Amniotic stem cell (primary cell): ENCODE measurements around the gene MRPL4.
"Not testable (repeated sequence)": the region's sequence is repeated elsewhere in the genome, so short reads cannot be mapped to it uniquely, and the experiment has no call there.

Experiments used
- DNase-seq: peaks from one replicate; lab custom pipeline; 2025; lab: John Stamatoyannopoulos, UW

MRPL4 gene

DNA sequence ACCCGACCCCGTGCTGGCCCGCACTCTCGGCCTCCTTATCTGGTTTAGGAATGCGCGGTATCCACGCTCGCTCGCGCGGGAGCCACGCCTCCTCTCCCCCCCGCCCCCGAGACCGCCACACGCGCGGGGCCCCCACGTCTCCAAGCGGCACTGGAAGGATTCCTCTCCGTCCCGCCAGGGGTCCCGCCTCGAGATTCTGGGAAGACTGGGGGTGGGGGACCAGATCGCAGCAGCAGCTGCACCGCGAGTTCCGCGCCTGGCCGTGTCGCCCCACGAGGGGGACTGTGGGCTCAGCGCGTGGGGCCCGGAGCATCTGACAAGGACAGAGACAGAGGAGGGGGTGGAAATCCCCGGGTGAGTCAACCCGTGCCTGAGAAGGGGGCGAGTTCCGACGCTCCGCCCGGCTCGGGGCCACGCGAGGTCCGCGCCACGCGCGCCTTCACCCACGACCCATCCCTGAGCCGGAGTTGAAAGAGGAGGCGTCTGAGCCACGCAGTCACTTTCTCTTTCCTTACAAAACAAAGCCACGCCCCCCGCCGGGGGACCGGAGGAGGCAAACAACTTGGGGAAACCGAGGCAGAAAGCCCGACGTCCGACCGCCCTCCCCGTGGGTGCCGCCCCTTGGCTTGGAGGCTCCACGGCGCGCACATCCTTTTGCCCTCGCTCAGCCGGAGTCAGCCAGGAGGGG lies 21.7 kb upstream of the MRPL4 start:
- no peak for DNase-seq

DNA sequence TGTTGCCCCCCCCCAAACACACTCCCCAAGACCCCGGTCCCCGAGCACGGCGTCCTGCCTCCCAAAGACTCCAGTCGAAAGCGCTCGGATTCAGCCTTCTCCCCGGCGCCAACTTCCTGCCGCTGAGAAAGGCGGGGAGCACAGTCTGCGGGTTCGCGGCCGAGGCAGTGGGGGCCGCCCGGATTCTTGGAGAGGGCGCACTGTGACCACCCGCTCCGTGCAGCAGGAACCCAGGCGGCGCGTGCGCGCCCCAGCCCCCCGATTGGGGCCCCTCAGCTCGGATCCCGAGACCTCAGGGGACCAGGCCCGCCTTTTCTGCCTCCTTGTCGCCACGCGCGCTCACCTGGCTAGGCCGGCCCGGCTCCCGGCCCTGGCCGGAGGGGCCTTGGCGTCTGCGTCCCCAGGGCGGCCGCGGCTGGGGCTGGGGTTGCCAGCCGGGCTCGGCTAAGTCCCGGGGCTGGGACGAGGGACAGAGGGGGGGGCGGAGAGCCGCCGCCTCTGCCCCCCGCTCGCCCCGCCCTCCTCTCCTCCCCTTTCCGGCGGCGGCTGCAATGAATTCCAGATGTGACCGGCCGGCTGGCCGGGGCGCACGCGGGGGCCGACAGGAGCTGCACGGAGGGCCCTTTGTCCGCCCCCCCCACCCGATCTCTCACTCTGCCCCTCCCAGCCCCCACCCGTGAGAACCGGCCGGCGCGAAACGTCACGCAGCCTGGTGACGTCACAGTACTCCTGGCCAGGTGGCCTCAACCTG lies 21.0 kb upstream of the MRPL4 start, which contains the start of gene S1PR2:
Gene S1PR2 (minus strand): TSS at position 471 of the 751 bp plus-strand sequence. CDS start 6,426 bp downstream, outside the sequence.
- DNase-seq: peak; percentile 54

- no peak for DNase-seq
These were observed 20.3 kb upstream of the MRPL4 start for GRCh38 chr19:10231612-10232228.

DNA sequence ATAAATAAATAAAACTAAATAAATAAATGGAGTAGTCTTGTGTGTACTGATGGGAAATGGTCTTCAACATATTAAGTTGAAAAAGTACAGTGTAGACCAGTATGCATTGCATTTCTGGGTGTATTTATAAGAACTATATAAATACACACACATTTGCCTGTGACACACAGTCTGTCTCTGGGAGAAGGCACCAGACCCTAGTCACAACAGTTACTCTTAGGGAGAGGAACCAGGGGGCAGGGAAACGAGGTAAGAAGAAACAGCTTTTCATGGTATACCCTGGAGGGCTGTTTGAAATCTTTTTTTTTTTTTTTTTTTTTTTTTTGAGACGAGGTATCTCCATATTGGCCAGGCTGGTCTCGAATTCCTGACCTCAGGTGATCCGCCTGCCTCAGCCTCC lies 18.1 kb upstream of the MRPL4 start:
- DNase-seq: no peak

DNA sequence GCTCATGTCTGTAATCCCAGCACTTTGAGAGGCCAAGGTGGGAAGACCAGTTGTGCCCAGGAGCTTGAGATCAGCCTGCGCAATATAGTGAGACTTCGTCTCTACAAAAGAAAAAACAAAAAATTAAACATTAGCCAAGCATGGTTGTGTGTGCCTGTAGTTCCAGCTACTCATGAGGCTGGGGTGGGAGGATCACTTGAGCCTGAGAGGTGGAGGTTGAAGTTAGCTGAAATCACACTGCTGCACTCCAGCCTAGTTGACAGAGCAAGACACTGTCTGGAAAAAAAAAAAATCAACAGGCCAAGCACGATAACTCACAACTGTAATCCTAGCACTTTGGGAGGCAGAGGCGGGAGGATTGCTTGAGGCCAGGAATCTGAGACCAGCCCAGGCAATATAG lies 17.0 kb upstream of the MRPL4 start:
- DNase-seq: no peak

GRCh38 chr19:10235409-10235808 lies 16.6 kb upstream of the MRPL4 start:
- DNase-seq: not testable (repeated sequence)

DNA sequence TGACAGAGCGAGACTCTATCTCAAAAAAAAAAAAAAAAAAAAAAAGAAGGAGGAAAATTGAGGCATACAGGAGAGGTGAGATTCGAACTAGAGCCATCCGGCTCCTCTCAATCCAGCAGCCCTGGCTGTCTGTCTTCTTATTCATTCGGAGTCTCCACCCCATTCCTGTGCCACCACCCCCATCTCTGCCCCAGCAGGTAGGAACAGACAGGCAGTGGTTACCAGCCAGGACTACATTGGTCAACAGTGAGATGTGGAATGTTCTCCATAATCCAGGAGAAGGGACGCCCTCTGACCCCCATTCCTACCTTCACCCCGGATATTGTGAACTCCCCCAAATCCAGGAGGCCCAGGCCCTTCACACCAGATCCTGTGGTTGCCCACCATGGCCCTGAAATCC lies 14.3 kb upstream of the MRPL4 start:
- DNase-seq: no peak

DNA sequence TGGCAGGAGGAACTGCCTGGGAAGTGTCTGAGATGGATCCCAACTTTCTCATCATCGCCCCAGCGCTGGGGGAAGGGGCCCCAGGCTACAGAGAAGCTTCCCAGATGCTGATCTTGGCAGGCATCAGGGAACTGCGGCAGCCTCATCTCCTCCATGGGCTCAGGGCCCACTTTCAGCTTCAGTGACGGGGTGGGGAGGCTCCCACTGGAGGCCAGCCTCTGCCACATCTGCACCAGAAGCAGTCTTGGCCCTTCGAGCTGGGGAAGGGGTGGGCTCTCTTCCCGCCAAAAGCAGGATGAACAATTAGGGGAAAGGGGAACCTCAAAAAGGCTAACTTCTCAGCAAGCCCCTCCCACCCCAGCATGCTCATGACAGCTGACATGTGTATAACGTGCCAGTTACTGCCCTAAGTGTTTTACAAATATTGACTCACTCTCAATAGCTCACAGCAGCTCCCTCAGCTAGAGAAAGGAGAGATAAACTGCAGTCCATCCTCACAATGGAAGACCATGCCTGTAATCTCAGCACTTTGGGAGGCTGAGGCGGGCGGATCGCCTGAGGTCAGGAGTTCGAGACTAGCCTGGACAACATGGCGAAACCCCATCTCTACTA lies 13.7 kb upstream of the MRPL4 start:
- no peak for DNase-seq

- not testable (repeated sequence) for DNase-seq
These were observed 10.1 kb upstream of the MRPL4 start for GRCh38 chr19:10241826-10242449.

GRCh38 chr19:10243606-10244005 lies 8.4 kb upstream of the MRPL4 start:
- no peak for DNase-seq

DNA sequence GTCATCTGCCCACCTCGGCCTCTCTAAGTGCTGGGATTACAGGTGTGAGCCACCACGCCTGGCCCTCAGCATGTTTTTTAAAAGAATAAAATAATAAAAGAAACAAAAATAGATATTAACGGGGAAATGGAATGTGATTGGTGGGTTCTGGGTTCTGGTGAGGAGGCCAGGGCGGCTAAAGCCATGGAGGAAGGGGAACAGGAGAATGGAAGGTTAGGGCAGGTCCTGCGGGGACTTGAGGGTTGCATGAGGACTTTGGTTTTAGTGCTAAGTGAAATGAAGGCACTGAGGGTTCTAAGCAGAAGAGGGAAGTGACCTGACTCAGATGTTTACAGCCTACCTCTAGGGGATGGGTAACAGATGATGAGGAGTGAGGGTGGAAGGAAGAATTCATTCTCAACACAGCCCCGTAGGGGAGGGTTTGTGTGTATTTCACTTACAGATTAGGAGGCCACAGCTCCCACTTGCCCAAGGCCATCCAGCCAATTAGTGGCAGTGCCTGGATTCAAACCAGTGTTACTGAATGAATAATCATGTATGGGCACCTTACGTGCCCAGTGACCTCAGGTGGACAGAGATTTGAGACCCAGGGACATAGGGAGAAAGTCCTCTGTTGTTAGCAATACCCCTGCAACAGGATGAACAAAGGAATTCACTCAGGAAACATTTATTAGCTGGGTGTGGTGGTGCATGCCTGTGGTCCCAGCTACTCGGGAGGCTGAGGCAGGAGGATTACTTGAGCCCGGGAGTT lies 6.7 kb upstream of the MRPL4 start:
- DNase-seq: no peak

DNA sequence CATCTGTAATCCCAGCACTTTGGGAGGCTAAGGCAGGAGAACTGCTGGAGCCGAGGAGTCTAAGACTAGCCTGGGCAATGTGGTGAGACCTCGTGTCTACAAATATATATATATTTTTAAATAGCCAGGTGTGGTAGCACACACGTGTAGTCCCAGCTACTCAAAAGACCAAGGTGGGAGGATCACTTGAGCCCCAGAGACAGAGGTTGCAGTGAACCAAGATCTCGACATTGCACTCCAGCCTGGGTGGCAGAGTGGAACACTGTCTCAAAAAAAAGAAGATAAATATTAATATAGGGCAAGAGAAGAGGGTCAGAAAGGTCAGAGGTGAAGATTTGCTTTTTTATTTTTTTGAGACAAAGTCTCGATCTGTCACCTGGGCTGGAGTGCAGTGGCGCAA lies 5.5 kb upstream of the MRPL4 start:
- no peak for DNase-seq

- no peak for DNase-seq
These were observed 693 bp downstream of the MRPL4 start for GRCh38 chr19:10252707-10253106.

DNA sequence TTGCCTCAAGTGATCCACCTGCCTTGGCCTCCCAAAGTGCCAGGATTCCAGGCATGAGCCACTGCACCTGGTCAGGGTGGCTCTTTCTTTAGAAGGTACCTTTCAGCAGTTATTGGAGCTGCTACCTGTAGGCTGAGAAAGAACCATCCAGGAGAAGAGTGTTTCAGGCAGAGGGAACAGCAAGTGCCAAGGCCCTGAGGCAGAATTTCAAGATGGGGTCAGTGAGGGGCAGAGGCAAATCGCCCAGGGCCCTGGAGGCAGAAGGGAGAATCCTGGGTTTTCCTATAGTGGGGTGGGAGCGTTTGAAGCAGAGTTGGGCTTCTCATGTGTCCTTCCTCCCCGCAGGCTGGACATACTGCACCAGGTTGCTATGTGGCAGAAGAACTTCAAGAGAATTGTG lies 2.2 kb downstream of the MRPL4 start:
- no peak for DNase-seq

DNA sequence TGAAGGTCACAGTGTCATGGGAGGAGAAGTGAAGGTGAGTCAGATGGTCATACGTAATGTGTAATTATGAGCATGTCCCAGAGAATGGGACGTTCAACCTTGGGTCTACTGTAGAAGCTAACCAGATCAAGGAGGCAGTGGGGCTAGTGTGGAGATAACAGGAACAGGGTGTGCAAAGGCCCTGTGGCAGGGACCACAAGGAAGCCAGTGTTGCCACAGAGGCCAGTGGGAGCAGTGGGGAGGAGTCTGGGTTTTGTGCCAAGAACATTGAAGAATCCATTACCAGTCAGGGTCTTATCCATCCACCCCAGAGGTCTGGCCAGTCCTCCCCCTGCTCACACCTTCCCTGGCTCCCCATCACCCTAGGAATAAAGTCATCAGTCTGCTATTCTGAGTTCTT lies 3.3 kb downstream of the MRPL4 start:
- DNase-seq: no peak

DNA sequence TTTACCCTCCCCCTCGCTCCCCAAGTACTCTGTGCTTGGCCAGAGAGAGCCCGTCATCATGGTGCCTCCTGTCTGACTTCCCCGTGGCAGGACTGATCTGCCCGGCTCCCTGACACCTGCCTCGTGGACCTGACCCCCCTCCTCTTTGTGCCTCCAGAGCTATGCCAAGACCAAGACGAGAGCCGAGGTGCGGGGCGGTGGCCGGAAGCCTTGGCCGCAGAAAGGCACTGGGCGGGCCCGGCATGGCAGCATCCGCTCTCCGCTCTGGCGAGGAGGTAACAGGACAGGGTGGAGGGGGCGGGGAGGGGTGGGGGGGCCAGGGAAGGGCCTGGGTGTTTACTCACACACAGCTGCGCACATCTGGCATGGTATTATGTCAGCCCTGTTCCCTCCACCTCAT lies 4.5 kb downstream of the MRPL4 start:
- no peak for DNase-seq

- DNase-seq: no peak
These were observed 5.1 kb downstream of the MRPL4 start for GRCh38 chr19:10256970-10257615.

DNA sequence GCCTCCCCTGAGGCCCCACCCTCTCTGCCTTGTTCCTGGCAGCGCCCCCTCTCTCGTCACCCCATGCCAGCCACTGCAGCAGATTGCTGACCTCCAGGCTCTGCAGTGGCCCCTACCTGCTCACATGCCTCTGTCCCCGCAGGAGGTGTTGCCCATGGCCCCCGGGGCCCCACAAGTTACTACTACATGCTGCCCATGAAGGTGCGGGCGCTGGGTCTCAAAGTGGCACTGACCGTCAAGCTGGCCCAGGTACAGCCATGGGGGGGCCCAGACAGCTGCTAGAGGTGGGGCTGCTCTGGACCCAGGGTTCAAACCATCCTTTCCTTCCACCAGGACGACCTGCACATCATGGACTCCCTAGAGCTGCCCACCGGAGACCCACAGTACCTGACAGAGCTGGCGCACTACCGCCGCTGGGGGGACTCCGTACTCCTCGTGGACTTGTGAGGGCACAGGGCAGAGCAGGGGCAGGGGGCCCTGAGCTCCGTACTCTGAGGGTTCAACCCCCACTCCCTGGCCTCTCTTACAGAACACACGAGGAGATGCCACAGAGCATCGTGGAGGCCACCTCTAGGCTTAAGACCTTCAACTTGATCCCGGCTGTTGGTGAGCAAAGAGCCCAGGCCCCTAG lies 6.2 kb downstream of the MRPL4 start:
- no peak for DNase-seq

GRCh38 chr19:10259162-10259905 lies 7.3 kb downstream of the MRPL4 start:
- DNase-seq: peak; percentile 65

- no peak for DNase-seq
These were observed 8.1 kb downstream of the MRPL4 start for GRCh38 chr19:10260141-10260584.
